D721Med (cell line): ENCODE measurements around the gene HS3ST4.
A peak's percentile ranks its signal among the peaks of the same experiment; 100 is the strongest.

Experiments
- DNase-seq: peaks from one replicate; pipeline ENCODE4 v3.0.0; 2011; ENCODE audit warnings: low spot score; ENCODE audit not compliant: insufficient read length
- FAIRE-seq: peaks from 2 replicates; lab custom pipeline; 2011; peaks lifted over from hg19 to GRCh38; lab: Jason Lieb, UNC
- CTCF ChIP-seq: IDR thresholded peaks from 2 replicates; pipeline ENCODE4 v1.5.1; 2012; ENCODE audit warnings: mild to moderate bottlenecking, control low read depth; ENCODE audit not compliant: insufficient read depth; ENCODE audit errors: missing control alignments

HS3ST4 gene

GRCh38 chr16:25709213-25709612, 17.5 kb downstream of the HS3ST4 start:
- TF ChIP-seq CTCF, result no peak
- DNase-seq, result no peak
- no peak for FAIRE-seq

- FAIRE-seq (peak; percentile 95), DNase-seq (peak; percentile 58)
- TF ChIP-seq CTCF, result no peak
Measured at GRCh38 chr16:25713785-25714570, 22.2 kb downstream of the HS3ST4 start.

- DNase-seq (no peak), FAIRE-seq (no peak)
- TF ChIP-seq CTCF, result no peak
Measured at GRCh38 chr16:25716186-25716585, 24.4 kb downstream of the HS3ST4 start.

- DNase-seq (no peak), FAIRE-seq (no peak)
- TF ChIP-seq CTCF, result no peak
Measured at GRCh38 chr16:25721439-25721838, 29.7 kb downstream of the HS3ST4 start.

GRCh38 chr16:25726430-25727098, 34.8 kb downstream of the HS3ST4 start:
- FAIRE-seq (no peak), DNase-seq (no peak)
- no peak for TF ChIP-seq CTCF

- FAIRE-seq (no peak), DNase-seq (no peak)
- no peak for TF ChIP-seq CTCF
Measured at GRCh38 chr16:25729188-25729915, 37.6 kb downstream of the HS3ST4 start.
